GM23338 (cell line): ENCODE data around the gene FAM78A.

Source experiments
- CREB1 ChIP-seq: fragments of 250-450 bp; sonication (Bioruptor Pico); IDR thresholded peaks from 2 replicates; pipeline ENCODE4 v1.5.0; 2020; ENCODE audit warnings: low read depth, mild to moderate bottlenecking, moderate library complexity
- CTCF ChIP-seq, 2 experiments: fragments of 200-600 bp in 1 of 2; sonication (generic) in 1 of 2; conservative IDR thresholded peaks; 2 replicates each; pipeline versions ENCODE4 v1.5.1 to v1.6.1; 2016 to 2017; ENCODE audit warnings: antibody characterized with exemption in 2 of 2, low read depth in 2 of 2, mild to moderate bottlenecking in 2 of 2, moderate library complexity in 1 of 2
- ETS1 ChIP-seq: IDR thresholded peaks from 2 replicates; pipeline ENCODE4 v1.6.1; 2016; ENCODE audit warnings: antibody characterized with exemption
- EZH2 ChIP-seq: fragments of 200-600 bp; sonication (generic); IDR thresholded peaks from one replicate; pipeline ENCODE4 v1.8.0; 2017; ENCODE audit warnings: antibody characterized with exemption, mild to moderate bottlenecking, low read depth; ENCODE audit not compliant: unreplicated experiment
- EZH2phosphoT487 ChIP-seq: fragments of 200-600 bp; sonication (generic); IDR thresholded peaks from one replicate; pipeline ENCODE4 v1.8.1; 2018; ENCODE audit warnings: antibody characterized with exemption; ENCODE audit not compliant: unreplicated experiment
- NANOG ChIP-seq: IDR thresholded peaks from 2 replicates; pipeline ENCODE4 v1.6.1; 2016; ENCODE audit warnings: antibody characterized with exemption, borderline replicate concordance
- POLR2AphosphoS5 ChIP-seq: IDR thresholded peaks from 2 replicates; pipeline ENCODE4 v1.6.1; 2016; ENCODE audit warnings: antibody characterized with exemption, low read depth
- REST ChIP-seq: IDR thresholded peaks from one replicate; pipeline ENCODE4 v1.6.1; 2018; ENCODE audit warnings: antibody characterized with exemption; ENCODE audit not compliant: unreplicated experiment
- STAT1 ChIP-seq: IDR thresholded peaks from one replicate; pipeline ENCODE4 v1.6.1; 2016; ENCODE audit warnings: antibody characterized with exemption; ENCODE audit not compliant: unreplicated experiment
- ZNF331 ChIP-seq: fragments of 250-450 bp; sonication (Bioruptor Pico); IDR thresholded peaks from 2 replicates; pipeline ENCODE4 v1.5.0; 2020; ENCODE audit warnings: low read depth, mild to moderate bottlenecking, moderate library complexity

GRCh38 chr9:131234799-131235479 is 41.4 kb downstream of the FAM78A start:
- TF ChIP-seq CTCF (conservative IDR thresholded peaks at IDR 0.05; ENCODE audit: low read depth in 2 of 2): no peak
- no peak for TF ChIP-seq CREB1 (CRISPR knock-in tag)
- TF ChIP-seq POLR2AphosphoS5: no peak
- no peak for TF ChIP-seq NANOG
- TF ChIP-seq ZNF331 (CRISPR knock-in tag): no peak
- TF ChIP-seq REST: no peak
- no peak for TF ChIP-seq EZH2
- TF ChIP-seq EZH2phosphoT487: no peak
- TF ChIP-seq ETS1: no peak
- TF ChIP-seq STAT1: no peak
